ENCODE data around the gene HILPDA.
A peak's percentile ranks its signal among the peaks of the same experiment; 100 is the strongest.

HILPDA gene

GRCh38 chr7:128421384-128421783 lies 34.3 kb upstream of the HILPDA start:
- no peak for TF ChIP-seq GATA1 (IDR thresholded peaks at IDR 0.05; ENCODE audit: low read depth, low read length)
- TF ChIP-seq POLR2A (IDR thresholded peaks at IDR 0.05; ENCODE audit: low read length), result no peak
- DNase-seq, result no peak

DNA sequence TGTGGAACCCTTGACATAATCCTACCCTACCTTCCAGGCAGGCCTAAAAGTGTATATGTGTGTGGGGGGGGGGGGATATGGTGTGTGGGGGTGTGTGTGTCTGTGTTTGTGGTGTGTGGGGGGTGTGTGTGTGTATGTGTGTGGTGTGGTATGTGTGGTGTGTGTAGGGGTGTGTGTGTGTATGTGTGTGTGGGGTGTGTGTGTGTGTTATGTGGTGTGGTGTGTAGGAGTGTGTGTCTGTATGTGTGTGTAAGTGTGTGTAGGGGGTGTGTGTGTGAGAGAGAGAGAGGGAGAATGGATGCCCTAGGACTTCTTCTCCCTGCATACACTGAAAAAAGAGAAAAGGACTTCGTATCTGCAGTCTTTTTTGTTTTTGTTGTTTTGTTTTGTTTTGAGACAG lies 33.6 kb upstream of the HILPDA start:
- no peak for DNase-seq
- no peak for TF ChIP-seq GATA1 (IDR thresholded peaks at IDR 0.05; ENCODE audit: low read depth, low read length)
- no peak for TF ChIP-seq POLR2A (IDR thresholded peaks at IDR 0.05; ENCODE audit: low read length)

DNA sequence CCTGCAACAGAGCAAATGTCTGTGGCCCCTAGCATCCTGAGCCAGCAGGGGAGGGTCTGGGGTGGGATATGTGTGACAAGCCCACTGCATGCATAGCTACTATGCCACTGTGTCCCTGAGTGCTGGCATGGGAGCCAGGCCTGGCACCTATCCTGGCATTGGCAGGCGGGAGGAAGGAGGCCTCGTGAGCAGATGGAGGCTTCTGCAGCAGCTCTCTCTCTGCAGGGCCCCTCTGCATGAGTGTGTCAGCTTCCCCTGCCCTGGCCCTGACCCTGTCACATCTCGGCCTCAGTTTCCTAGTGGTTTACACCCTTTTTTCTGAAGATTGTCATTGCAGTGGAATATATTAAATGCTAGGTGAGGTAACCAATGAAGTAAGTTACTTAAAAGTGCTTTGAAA lies 32.8 kb upstream of the HILPDA start:
- TF ChIP-seq GATA1 (IDR thresholded peaks at IDR 0.05; ENCODE audit: low read depth, low read length) (no peak), POLR2A (IDR thresholded peaks at IDR 0.05; ENCODE audit: low read length) (no peak)

DNA sequence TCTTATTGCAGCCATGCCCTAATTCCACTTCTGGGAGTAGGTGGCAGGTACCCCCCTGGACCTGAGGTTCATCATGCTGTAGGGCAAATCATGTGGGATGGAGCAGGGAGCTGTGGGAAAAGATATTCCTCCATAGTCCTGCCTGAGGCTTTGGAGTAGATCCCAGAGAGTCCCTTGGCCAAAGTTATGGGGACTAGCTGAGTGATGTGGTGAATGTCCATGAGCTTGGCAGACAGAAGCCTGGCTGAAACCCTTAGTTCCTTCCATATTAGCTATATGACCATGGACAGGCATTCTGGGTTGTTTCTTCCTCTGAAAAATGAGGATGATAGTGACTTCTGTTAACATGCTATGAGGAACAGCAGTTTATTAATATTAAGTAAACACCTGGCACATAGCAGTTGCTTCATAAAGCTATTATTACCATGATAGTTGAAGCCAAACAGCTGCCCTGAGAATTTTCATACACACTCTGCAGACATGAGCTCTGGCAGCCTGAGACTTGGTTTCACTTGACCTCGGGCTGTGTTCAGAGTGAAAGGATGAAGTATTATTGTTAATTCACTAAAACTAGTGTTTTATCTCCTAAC lies 30.9 kb upstream of the HILPDA start:
- no peak for TF ChIP-seq GATA1 (IDR thresholded peaks at IDR 0.05; ENCODE audit: low read depth, low read length)
- no peak for TF ChIP-seq POLR2A (IDR thresholded peaks at IDR 0.05; ENCODE audit: low read length)
- DNase-seq, result no peak

More for the DNA sequence above, 32.8 kb upstream of the HILPDA start:
- DNase-seq, result no peak

DNA sequence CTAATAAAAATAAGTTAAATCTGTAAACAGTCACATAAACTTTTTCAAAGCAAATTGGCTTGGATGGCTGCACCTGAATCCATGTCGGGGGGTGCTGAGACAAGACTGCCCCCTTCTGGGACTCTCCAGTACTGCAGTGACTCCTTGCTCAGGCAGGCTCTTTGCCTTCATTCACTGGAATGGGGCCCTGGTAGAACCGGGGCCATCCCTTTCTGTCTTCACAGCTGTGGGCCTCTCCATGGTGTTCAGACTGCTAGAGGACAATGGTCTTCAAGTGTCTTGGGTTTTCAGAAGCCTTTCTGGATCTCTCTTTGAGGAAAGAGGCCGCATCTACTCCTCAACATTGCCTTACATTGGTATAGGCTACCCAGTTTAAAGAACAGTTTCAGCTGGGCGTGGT lies 29.8 kb upstream of the HILPDA start:
- TF ChIP-seq GATA1 (IDR thresholded peaks at IDR 0.05; ENCODE audit: low read depth, low read length) (no peak), POLR2A (IDR thresholded peaks at IDR 0.05; ENCODE audit: low read length) (no peak)
- DNase-seq, result peak; percentile 59 to 78

DNA sequence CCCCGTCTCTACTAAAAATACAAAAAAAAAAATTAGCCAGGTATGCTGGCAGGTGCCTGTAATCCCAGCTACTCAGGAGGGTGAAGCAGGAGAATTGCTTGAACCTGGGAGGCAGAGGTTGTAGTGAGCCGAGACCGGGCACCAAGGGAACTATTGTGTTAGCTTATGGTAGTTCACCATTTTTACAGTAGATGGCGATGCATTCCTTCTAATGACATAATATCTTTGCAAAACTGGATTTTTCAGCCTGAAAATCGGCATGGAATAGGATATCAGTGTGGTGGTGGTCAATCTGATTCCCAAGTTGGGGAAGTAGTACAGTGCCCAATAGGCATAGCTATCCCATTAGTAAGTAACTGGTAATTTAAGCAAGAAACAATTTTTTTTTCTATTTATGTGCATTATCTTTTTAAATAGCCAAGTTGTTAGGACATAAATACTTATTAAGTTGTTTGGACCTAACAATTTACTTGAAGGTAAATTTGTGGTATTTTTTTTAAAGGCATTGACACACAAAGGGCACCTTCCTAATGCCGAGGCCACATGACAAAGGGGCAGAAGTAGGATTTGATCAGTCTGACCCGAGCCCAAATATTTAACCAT lies 28.3 kb upstream of the HILPDA start:
- DNase-seq, result peak; percentile 43 to 65

GRCh38 chr7:128430207-128430606 lies 25.5 kb upstream of the HILPDA start:
- no peak for DNase-seq

More for the DNA sequence above, 28.3 kb upstream of the HILPDA start:
- TF ChIP-seq GATA1 (IDR thresholded peaks at IDR 0.05; ENCODE audit: low read depth, low read length) (no peak), POLR2A (IDR thresholded peaks at IDR 0.05; ENCODE audit: low read length) (no peak)

GRCh38 chr7:128431221-128431620 lies 24.5 kb upstream of the HILPDA start:
- DNase-seq, result no peak
- TF ChIP-seq GATA1 (IDR thresholded peaks at IDR 0.05; ENCODE audit: low read depth, low read length) (no peak), POLR2A (IDR thresholded peaks at IDR 0.05; ENCODE audit: low read length) (no peak)

More at GRCh38 chr7:128430207-128430606, 25.5 kb upstream of the HILPDA start:
- TF ChIP-seq GATA1 (IDR thresholded peaks at IDR 0.05; ENCODE audit: low read depth, low read length) (no peak), POLR2A (IDR thresholded peaks at IDR 0.05; ENCODE audit: low read length) (no peak)

DNA sequence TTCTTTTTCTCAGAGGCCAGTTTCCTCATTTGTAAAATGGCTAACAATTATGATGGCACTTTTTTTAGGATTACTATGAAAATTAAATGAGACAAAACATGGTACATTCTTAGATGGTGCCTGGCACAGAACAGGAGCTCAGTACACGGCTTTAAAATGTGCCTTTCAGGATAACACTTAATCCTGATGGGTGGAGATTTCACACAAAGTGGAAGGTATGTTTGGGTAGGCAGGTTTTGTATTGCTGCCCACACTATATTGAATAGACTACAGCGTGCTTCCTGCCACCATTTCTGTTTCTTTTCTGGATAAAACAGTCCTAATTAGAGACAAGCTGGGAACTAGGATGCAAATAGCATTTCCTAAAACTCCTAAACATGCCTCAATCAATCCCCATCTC lies 23.9 kb upstream of the HILPDA start:
- no peak for DNase-seq
- no peak for TF ChIP-seq GATA1 (IDR thresholded peaks at IDR 0.05; ENCODE audit: low read depth, low read length)
- no peak for TF ChIP-seq POLR2A (IDR thresholded peaks at IDR 0.05; ENCODE audit: low read length)

DNA sequence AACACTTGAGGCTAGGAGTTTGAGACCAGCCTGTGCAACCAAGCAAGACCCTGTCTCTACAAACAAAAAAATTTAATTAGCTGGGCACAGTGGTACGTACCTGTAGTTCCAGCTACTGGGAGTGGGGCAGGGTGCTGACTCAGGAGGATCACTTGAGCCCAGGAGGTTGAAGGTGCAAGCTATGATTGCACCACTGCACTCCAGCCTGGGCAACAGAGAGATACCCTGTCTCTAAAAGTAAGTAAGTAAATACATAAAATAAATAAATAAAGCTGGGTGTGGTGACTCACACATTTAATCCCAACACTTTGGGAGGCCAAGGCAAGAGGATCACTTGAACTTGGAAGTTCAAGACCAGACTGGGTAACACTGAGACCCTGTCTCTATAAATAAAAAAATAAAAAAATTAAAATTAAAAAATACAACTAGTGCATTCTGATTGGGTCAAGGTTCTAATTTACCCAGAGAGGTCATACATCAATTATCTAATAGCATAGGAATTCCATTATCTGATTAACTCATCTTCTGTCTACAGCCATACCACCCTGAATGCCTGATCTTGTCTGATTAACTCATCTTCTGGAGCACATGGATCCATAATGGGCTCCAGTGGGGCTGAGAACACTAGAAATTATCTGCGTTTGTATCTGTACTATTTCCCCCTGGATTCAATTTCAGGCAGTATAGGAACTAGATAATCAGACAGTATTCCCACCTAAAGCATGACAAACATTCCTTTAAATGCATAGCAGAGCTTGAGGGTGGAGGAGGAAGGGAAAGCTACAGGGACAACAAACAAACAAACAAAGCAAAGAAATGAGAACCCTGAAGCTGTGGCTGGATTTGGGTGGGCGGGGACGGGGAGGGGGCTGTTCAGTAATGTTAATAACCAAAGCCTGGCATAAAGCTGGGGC lies 21.0 kb upstream of the HILPDA start:
- DNase-seq, result no peak
- TF ChIP-seq POLR2A (IDR thresholded peaks at IDR 0.05; ENCODE audit: low read length), result no peak

GRCh38 chr7:128435327-128435686 lies 20.4 kb upstream of the HILPDA start:
- no peak for TF ChIP-seq GATA1 (IDR thresholded peaks at IDR 0.05; ENCODE audit: low read depth, low read length)
- no peak for TF ChIP-seq POLR2A (IDR thresholded peaks at IDR 0.05; ENCODE audit: low read length)
- no peak for DNase-seq

DNA sequence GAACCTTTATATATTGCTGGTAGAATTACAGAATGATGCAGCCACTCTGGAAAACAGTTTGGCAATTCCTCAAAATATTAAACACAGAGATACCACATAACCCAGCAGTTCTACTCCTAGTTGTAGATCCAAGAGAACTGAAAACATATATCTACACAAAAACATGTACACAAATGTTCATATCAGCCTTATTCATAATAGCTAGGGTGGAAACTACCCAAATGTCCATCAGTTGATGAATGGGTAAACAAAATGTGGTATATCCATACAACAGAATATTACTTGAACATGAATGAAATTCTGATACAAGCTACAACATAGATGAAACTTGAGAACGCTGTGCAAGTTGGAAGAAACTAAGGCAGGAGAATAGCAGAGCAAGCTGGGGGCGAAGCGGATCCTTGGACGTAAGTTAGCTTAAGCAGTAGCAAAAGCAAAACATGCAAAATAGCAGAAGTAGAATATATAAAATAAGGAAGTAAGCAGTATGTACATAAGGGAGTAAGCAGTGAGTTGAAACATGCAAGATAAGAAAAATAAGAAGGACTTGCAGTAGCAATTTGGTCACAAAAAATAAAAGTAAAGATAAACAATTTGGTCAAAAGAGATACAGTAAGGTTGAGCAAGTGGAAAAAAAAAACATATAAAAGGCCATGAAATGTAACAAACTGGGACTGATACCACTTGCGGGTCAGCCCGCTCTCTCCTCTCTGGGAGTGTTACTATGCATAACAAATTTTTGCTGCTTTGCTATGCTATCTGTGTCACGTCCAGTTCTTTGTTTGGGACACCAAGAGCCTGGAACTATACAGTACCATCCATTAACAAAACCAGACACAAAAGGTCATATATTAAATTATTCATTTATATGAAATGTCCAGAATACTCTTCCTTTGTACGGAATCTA lies 18.0 kb upstream of the HILPDA start:
- TF ChIP-seq POLR2A (IDR thresholded peaks at IDR 0.05; ENCODE audit: low read length) (no peak), GATA1 (IDR thresholded peaks at IDR 0.05; ENCODE audit: low read depth, low read length) (no peak)
- no peak for DNase-seq

GRCh38 chr7:128442356-128442755 lies 13.3 kb upstream of the HILPDA start:
- TF ChIP-seq GATA1 (IDR thresholded peaks at IDR 0.05; ENCODE audit: low read depth, low read length) (no peak), POLR2A (IDR thresholded peaks at IDR 0.05; ENCODE audit: low read length) (no peak)

More at GRCh38 chr7:128442356-128442755, 13.3 kb upstream of the HILPDA start:
- DNase-seq, result no peak
